Liver (tissue), 9 donors: Measurements from ENCODE around the gene LRRC37A3. TPM values are rescaled to one million over a fixed set of nuclear protein-coding genes. Genes with fewer than 3 reads are reported as not detected.

Source experiments
- DNase-seq: peaks from one replicate; pipeline ENCODE4 v3.0.0-alpha.2; 2017; ENCODE audit warnings: low spot score
- H3K27ac ChIP-seq, 2 donors: one replicate each; pipeline ENCODE4 v1.7.0; 2013; ENCODE audit warnings: inconsistent platforms in 2 of 2, low read length in 2 of 2, control low read depth in 1 of 2, low read depth in 1 of 2, mild to moderate bottlenecking in 1 of 2
- H3K27me3 ChIP-seq, 4 donors: one replicate each; pipeline versions ENCODE4 v1.6.1 to v1.7.0; 2013; ENCODE audit warnings: low read length in 3 of 4, inconsistent platforms in 1 of 4, mild to moderate bottlenecking in 1 of 4, moderate library complexity in 1 of 4; ENCODE audit not compliant: control insufficient read depth in 4 of 4, insufficient read depth in 4 of 4
- H3K36me3 ChIP-seq, 4 donors: one replicate each; pipeline versions ENCODE4 v1.6.1 to v1.7.0; 2013; ENCODE audit warnings: low read length in 3 of 4, mild to moderate bottlenecking in 3 of 4, low read depth in 1 of 4, moderate library complexity in 1 of 4; ENCODE audit not compliant: control insufficient read depth in 4 of 4, insufficient read depth in 3 of 4
- H3K4me1 ChIP-seq, 4 donors: one replicate each; pipeline versions ENCODE4 v1.6.1 to v1.7.0; 2013; ENCODE audit warnings: low read length in 3 of 4, mild to moderate bottlenecking in 3 of 4, moderate library complexity in 1 of 4; ENCODE audit not compliant: control insufficient read depth in 4 of 4, insufficient read depth in 4 of 4
- H3K4me3 ChIP-seq, 3 donors: one replicate each; pipeline versions ENCODE4 v1.6.1 to v1.7.0; 2013; ENCODE audit warnings: low read length in 3 of 3, control low read depth in 1 of 3, low read depth in 1 of 3, mild to moderate bottlenecking in 1 of 3
- H3K9ac ChIP-seq, 2 donors: one replicate each; pipeline ENCODE4 v1.7.0; 2013; ENCODE audit warnings: low read length in 2 of 2, mild to moderate bottlenecking in 2 of 2, moderate library complexity in 2 of 2, control low read depth in 1 of 2, low read depth in 1 of 2
- H3K9me3 ChIP-seq, 4 donors: one replicate each; pipeline versions ENCODE4 v1.6.1 to v1.7.0; 2013; ENCODE audit warnings: low read length in 3 of 4; ENCODE audit not compliant: control insufficient read depth in 4 of 4
- EGR1 ChIP-seq, 2 donors: IDR thresholded peaks; 2 replicates each; pipeline ENCODE4 v1.6.1; 2016 to 2018; ENCODE audit warnings: antibody characterized with exemption in 2 of 2, low read depth in 2 of 2
- FOXA2 ChIP-seq: IDR thresholded peaks from 2 replicates; pipeline ENCODE4 v1.6.1; 2016; ENCODE audit warnings: antibody characterized with exemption
- GABPA ChIP-seq, 2 donors: IDR thresholded peaks in 1 of 2; conservative IDR thresholded peaks in 1 of 2; 2 replicates each; pipeline ENCODE4 v1.6.1; 2016; ENCODE audit warnings: antibody characterized with exemption in 2 of 2, mild to moderate bottlenecking in 1 of 2, moderate library complexity in 1 of 2
- HNF4A ChIP-seq, 2 donors: conservative IDR thresholded peaks; 2 replicates each; pipeline ENCODE4 v1.6.1; 2016; ENCODE audit warnings: antibody characterized with exemption in 2 of 2, mild to moderate bottlenecking in 2 of 2
- HNF4G ChIP-seq: IDR thresholded peaks from 2 replicates; pipeline ENCODE4 v1.6.1; 2016; ENCODE audit warnings: antibody characterized with exemption
- JUND ChIP-seq, 2 donors: IDR thresholded peaks; 2 replicates each; pipeline ENCODE4 v1.6.1; 2016; ENCODE audit warnings: antibody characterized with exemption in 2 of 2
- NR2F2 ChIP-seq: IDR thresholded peaks from 2 replicates; pipeline ENCODE4 v1.6.1; 2016; ENCODE audit warnings: antibody characterized with exemption
- RAD21 ChIP-seq, 2 donors: IDR thresholded peaks; 2 replicates each; pipeline ENCODE4 v1.6.1; 2016; ENCODE audit warnings: antibody characterized with exemption in 2 of 2, mild to moderate bottlenecking in 2 of 2
- RXRA ChIP-seq, 2 donors: IDR thresholded peaks; 2 replicates each; pipeline ENCODE4 v1.6.1; 2017 to 2018; ENCODE audit warnings: antibody characterized with exemption in 2 of 2, mild to moderate bottlenecking in 1 of 2
- TAF1 ChIP-seq: conservative IDR thresholded peaks from 2 replicates; pipeline ENCODE4 v1.6.1; 2016; ENCODE audit warnings: antibody characterized with exemption, mild to moderate bottlenecking
- YY1 ChIP-seq: IDR thresholded peaks from 2 replicates; pipeline ENCODE4 v1.6.1; 2016; ENCODE audit warnings: antibody characterized with exemption, mild to moderate bottlenecking
- WGBS: extraction: QIAGEN DNeasy Blood & Tissue Kit; methylation state at CpG from one replicate; pipeline ENCODE4 v1.1.7; 2013; 5-methylcytosine and 5-hydroxymethylcytosine counted together
- polyA plus RNA-seq, 2 donors: library from polyadenylated mRNA; stranded (reverse) in 1 of 2; unstranded in 1 of 2; fragments of 200-250 nt in 1 of 2; fragments of >200 nt in 1 of 2; fragmentation: Nextera tagmentation in 1 of 2; extraction: Ambion mirVana in 1 of 2; gene quantifications; one replicate each; pipeline versions ENCODE4 v1.2.1 to v1.2.3, GENCODE V29; 2013 to 2015
- total RNA-seq, 2 donors: library from RNA; depleted of rRNA; stranded (reverse); fragments of >200 nt; gene quantifications; one replicate each; pipeline ENCODE4 v1.2.3, GENCODE V29; 2014
- TF ChIP-seq, protein P1 (sequence below): IDR thresholded peaks from 2 replicates; pipeline ENCODE4 v1.6.1; 2016; ENCODE audit warnings: antibody characterized with exemption
- TF ChIP-seq, protein P2 (sequence below): IDR thresholded peaks from 2 replicates; pipeline ENCODE4 v1.6.1; 2016; ENCODE audit warnings: antibody characterized with exemption
- TF ChIP-seq, protein P3 (sequence below): fragments of 150-350 bp; IDR thresholded peaks from 2 replicates; pipeline ENCODE4 v1.5.1; 2017; ENCODE audit warnings: improper control_type of control experiment, low read depth, low read length; ENCODE audit not compliant: missing input control
- donor health status: healthy.
- donor health status: healthy.
- donor health status: healthy.
- donor health status: healthy.
- donor health status: healthy.

Gene LRRC37A3
- total and polyA plus RNA-seq, 4 donors = 0.46 to 4.5 (median 3.0) TPM

DNA sequence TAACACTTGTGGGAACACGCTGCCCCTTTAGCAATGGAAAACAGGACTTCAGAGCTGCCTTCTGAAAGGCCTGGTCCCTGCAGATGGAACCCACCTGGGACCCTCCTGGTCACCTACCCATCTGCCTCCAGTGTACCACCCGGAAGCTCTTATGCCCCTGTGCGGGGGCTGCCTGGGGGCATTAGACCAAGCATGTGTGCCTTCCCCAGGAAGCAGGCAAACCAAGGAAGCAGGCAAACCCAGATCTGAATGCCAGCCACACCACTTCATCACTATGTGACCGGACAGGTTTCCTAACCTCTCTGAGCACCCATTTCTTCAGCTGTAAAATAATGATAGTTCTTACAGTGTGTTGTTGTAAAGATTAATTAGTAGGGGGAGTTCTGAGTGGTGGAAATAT, 20.8 kb upstream of the LRRC37A3 start:
- Histone ChIP-seq H3K36me3 (no peaks in the 10 kb centered on the region), H3K27me3 (no peaks in the 10 kb centered on the region), H3K27ac (no peak overlapping the region), H3K9me3 (no peaks in the 10 kb centered on the region), H3K4me1 (no peaks in the 10 kb centered on the region), H3K9ac (no peak overlapping the region), H3K4me3 (no peak overlapping the region)
- 95% methylated on average over 4 of the region's 4 CpGs for WGBS
- no peak for DNase-seq
- TF ChIP-seq JUND (IDR thresholded peaks at IDR 0.05) = no peak
- TF ChIP-seq, protein P1, sequence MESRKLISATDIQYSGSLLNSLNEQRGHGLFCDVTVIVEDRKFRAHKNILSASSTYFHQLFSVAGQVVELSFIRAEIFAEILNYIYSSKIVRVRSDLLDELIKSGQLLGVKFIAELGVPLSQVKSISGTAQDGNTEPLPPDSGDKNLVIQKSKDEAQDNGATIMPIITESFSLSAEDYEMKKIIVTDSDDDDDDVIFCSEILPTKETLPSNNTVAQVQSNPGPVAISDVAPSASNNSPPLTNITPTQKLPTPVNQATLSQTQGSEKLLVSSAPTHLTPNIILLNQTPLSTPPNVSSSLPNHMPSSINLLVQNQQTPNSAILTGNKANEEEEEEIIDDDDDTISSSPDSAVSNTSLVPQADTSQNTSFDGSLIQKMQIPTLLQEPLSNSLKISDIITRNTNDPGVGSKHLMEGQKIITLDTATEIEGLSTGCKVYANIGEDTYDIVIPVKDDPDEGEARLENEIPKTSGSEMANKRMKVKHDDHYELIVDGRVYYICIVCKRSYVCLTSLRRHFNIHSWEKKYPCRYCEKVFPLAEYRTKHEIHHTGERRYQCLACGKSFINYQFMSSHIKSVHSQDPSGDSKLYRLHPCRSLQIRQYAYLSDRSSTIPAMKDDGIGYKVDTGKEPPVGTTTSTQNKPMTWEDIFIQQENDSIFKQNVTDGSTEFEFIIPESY = no peak
- no peak for TF ChIP-seq GABPA (IDR thresholded peaks at IDR 0.05 in 1 of 2, conservative IDR thresholded peaks at IDR 0.05 in 1 of 2)

DNA sequence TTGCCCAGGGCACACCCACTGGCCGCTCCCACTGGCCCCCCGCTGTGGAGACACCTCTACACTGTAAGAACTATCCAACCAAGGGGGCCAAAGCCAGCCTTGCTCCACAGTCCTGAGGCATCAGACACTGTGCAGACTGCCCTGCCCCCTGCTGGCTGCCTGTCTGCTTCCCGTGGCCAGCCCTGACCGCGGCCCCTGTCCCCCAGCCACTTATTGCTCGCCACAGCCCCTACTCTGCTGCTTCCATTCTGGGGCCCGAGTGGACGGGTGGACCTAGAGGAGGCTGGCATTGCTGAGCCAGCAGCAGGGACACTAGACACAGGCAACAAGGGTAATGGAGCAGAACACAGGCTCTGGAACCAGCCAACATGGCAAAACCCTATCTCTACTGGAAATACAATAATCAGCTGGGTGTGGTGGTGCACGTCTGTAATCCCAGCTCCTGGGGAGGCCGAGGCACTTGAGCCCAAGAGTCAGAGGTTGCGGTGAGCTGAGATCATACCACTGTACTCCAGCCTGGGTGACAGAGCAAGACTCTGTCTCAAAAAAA, 19.7 kb upstream of the LRRC37A3 start:
- H3K9ac ChIP-seq = no peak overlapping the region
- no peaks in the 10 kb centered on the region for H3K27me3 ChIP-seq
- no peaks in the 10 kb centered on the region for H3K4me1 ChIP-seq
- DNase-seq = peak; percentile 84
- H3K36me3 ChIP-seq = no peaks in the 10 kb centered on the region
- TF ChIP-seq, protein P2, sequence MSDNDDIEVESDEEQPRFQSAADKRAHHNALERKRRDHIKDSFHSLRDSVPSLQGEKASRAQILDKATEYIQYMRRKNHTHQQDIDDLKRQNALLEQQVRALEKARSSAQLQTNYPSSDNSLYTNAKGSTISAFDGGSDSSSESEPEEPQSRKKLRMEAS = no peak
- TF ChIP-seq RAD21 (IDR thresholded peaks at IDR 0.05) = peak; percentile 47 to 72
- no peak for TF ChIP-seq EGR1 (IDR thresholded peaks at IDR 0.05; ENCODE audit: low read depth in 2 of 2)
- TF ChIP-seq, protein P3, sequence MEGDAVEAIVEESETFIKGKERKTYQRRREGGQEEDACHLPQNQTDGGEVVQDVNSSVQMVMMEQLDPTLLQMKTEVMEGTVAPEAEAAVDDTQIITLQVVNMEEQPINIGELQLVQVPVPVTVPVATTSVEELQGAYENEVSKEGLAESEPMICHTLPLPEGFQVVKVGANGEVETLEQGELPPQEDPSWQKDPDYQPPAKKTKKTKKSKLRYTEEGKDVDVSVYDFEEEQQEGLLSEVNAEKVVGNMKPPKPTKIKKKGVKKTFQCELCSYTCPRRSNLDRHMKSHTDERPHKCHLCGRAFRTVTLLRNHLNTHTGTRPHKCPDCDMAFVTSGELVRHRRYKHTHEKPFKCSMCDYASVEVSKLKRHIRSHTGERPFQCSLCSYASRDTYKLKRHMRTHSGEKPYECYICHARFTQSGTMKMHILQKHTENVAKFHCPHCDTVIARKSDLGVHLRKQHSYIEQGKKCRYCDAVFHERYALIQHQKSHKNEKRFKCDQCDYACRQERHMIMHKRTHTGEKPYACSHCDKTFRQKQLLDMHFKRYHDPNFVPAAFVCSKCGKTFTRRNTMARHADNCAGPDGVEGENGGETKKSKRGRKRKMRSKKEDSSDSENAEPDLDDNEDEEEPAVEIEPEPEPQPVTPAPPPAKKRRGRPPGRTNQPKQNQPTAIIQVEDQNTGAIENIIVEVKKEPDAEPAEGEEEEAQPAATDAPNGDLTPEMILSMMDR = peak; percentile 41
- TF ChIP-seq TAF1 = no peak
- TF ChIP-seq HNF4G = no peak
- H3K9me3 ChIP-seq = no peaks in the 10 kb centered on the region
- H3K4me3 ChIP-seq = no peak overlapping the region
- 68% methylated on average over 11 of the region's 11 CpGs for WGBS
- no peak overlapping the region for H3K27ac ChIP-seq

DNA sequence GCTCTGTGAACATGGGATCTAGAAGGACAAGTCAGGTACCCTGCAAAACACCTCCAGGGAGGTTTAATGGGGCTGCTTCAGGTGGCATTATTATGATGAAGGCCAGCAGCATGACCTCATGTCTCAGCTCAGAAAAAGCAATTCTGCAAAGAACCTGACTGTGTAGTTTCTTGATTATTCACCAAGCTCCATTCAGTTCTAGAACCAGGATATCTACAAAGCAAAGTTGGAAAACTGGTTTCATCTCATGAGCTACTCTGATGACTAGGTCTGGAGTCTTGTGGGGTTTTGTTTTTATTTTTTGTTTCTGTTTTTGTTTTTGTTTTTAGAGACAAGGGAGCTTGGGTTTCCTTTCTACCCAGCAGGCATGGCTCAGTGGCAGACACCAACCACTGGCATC, 19.0 kb upstream of the LRRC37A3 start:
- Histone ChIP-seq H3K9me3 (no peaks in the 10 kb centered on the region), H3K27ac (no peak overlapping the region), H3K4me3 (no peak overlapping the region), H3K4me1 (no peaks in the 10 kb centered on the region), H3K36me3 (no peaks in the 10 kb centered on the region), H3K9ac (no peak overlapping the region), H3K27me3 (no peaks in the 10 kb centered on the region)
- DNase-seq = no peak
- TF ChIP-seq RXRA (IDR thresholded peaks at IDR 0.05) (no peak), HNF4A (conservative IDR thresholded peaks at IDR 0.05) (no peak), JUND (IDR thresholded peaks at IDR 0.05) (no peak), YY1 (no peak), GABPA (IDR thresholded peaks at IDR 0.05 in 1 of 2, conservative IDR thresholded peaks at IDR 0.05 in 1 of 2) (no peak), FOXA2 (no peak), NR2F2 (no peak)
- TF ChIP-seq, protein P3 = no peak
- TF ChIP-seq, protein P1 = no peak
